ENCODE data around the gene SMURF2. TPM values are rescaled to one million over a fixed set of nuclear protein-coding genes. Genes with fewer than 3 reads are reported as not detected.

SMURF2 gene
- total RNA-seq, 1 experiment from 2014 or later = 35.3 TPM

GRCh38 chr17:64537488-64537887 lies 124.6 kb downstream of the SMURF2 start:
- H3K23ac ChIP-seq (ENCODE audit: insufficient read length, low read depth, low read length) = no peak overlapping the region
- H4K5ac ChIP-seq (ENCODE audit: insufficient read length, low read depth, low read length) = no peak overlapping the region
- no peak overlapping the region for H3T11ph ChIP-seq (ENCODE audit: low read length)
- Mint-ChIP-seq H3K9me3 (no peaks in the 10 kb centered on the region), H3K27me3 (ENCODE audit: low read depth) (no peaks in the 10 kb centered on the region), H3K27ac (peak overlapping the region in 1 of 3 experiments; percentile 10; a peak in 2 of 7 replicates), H3K4me1 (no peaks in the 10 kb centered on the region), H3K36me3 (ENCODE audit: insufficient read depth in 1 of 3, low read depth in 3 of 3) (peaks cover 15 to 70% (median 45%) of the 10 kb centered on the region in 3 experiments), H3K4me3 (no peak overlapping the region)
- no peak overlapping the region for H4K91ac ChIP-seq (ENCODE audit: insufficient read length, low read depth, low read length)
- no peaks in the 10 kb centered on the region for H3K27me3 ChIP-seq (ENCODE audit: insufficient read depth, low read length)
- DNase-seq = no peak
- no peak overlapping the region for H2BK5ac ChIP-seq (ENCODE audit: insufficient read length, low read length)
- H3K9me3 ChIP-seq (ENCODE audit: control insufficient read depth, low read depth, low read length) = no peaks in the 10 kb centered on the region
- H3K4ac ChIP-seq (ENCODE audit: low read depth, low read length) = no peak overlapping the region
- no peak for TF ChIP-seq CTCF (conservative IDR thresholded peaks at IDR 0.05)
- no peaks in the 10 kb centered on the region for H3K4me1 ChIP-seq (ENCODE audit: insufficient read depth, low read length)
- H3K27ac ChIP-seq (ENCODE audit: insufficient read length, low read depth, low read length) = no peak overlapping the region
- no peak overlapping the region for H2BK120ac ChIP-seq (ENCODE audit: low read depth, low read length, poor library complexity, severe bottlenecking)
- no peaks in the 10 kb centered on the region for H3K79me1 ChIP-seq (ENCODE audit: insufficient read depth, low read depth, low read length, poor library complexity, severe bottlenecking)
- no peak overlapping the region for H2BK12ac ChIP-seq (ENCODE audit: insufficient read length, low read depth, low read length)
- no peak overlapping the region for H3K18ac ChIP-seq (ENCODE audit: insufficient read length, low read depth, low read length)
- no peak overlapping the region for H2BK20ac ChIP-seq (ENCODE audit: low read depth, low read length, poor library complexity, severe bottlenecking)
- H3K56ac ChIP-seq (ENCODE audit: insufficient read length, low read depth, low read length) = no peak overlapping the region
- no peak overlapping the region for H4K8ac ChIP-seq (replicated peaks; ENCODE audit: insufficient read length, low read depth, low read length)
- H2AFZ ChIP-seq (ENCODE audit: low read length) = no peak overlapping the region
- no CpG with 5 or more reads among the region's 5 CpGs for WGBS (ENCODE audit: extremely low coverage, insufficient read length, low lambda C conversion rate)
- H4K20me1 ChIP-seq (ENCODE audit: control insufficient read depth, insufficient read depth, insufficient read length) = no peaks in the 10 kb centered on the region
- H3K79me2 ChIP-seq (ENCODE audit: insufficient read depth, low read length) = no peaks in the 10 kb centered on the region
- no peak overlapping the region for H3K9ac ChIP-seq (ENCODE audit: extremely low read depth, insufficient read length, low read length)
- H2BK15ac ChIP-seq (ENCODE audit: low read depth, low read length) = no peak overlapping the region
- H2AK5ac ChIP-seq (ENCODE audit: insufficient read length, low read length) = no peak overlapping the region
- H3K14ac ChIP-seq (ENCODE audit: insufficient read depth, low read length) = no peak overlapping the region
- no peak overlapping the region for H3K4me2 ChIP-seq (ENCODE audit: insufficient read depth, insufficient read length, low read length)
- H3K23me2 ChIP-seq (ENCODE audit: insufficient read length, low read depth, low read length, poor library complexity, severe bottlenecking) = no peaks in the 10 kb centered on the region
